NCI-H1930 (cell line): ENCODE results near the gene GRHPR.

Experiments
- DNase-seq, 2 experiments: peaks; one replicate each; lab custom pipeline; 2025; lab: John Stamatoyannopoulos, UW

The GRHPR gene

GRCh38 chr9:37398464-37399025 lies 24.0 kb upstream of the GRHPR start:
- DNase-seq: no peak

- DNase-seq: no peak
Measured at GRCh38 chr9:37399336-37399735, 23.2 kb upstream of the GRHPR start.

DNA sequence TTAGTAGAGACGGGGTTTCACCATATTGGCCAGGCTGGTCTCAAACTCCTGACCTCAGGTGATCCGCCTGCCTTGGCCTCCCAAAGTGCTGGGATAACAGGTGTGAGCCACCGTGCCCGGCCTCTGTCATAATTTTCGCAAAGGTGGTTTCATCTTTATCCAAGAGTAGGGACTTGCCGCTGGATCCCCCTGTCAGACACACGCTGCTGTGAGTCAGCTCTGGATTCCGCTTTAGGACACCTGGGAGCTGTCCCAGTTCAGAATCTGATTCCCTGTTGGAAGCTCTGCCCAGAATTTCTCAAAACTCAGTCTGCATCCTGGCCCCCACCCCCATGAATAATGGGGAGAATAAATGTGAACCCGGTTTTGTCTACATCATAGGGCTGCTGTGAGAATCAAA lies 17.9 kb upstream of the GRHPR start:
- DNase-seq: no peak

- DNase-seq: no peak
Measured at GRCh38 chr9:37405350-37405749, 17.1 kb upstream of the GRHPR start.

- DNase-seq: no peak
Measured at GRCh38 chr9:37405764-37406380, 16.6 kb upstream of the GRHPR start.

DNA sequence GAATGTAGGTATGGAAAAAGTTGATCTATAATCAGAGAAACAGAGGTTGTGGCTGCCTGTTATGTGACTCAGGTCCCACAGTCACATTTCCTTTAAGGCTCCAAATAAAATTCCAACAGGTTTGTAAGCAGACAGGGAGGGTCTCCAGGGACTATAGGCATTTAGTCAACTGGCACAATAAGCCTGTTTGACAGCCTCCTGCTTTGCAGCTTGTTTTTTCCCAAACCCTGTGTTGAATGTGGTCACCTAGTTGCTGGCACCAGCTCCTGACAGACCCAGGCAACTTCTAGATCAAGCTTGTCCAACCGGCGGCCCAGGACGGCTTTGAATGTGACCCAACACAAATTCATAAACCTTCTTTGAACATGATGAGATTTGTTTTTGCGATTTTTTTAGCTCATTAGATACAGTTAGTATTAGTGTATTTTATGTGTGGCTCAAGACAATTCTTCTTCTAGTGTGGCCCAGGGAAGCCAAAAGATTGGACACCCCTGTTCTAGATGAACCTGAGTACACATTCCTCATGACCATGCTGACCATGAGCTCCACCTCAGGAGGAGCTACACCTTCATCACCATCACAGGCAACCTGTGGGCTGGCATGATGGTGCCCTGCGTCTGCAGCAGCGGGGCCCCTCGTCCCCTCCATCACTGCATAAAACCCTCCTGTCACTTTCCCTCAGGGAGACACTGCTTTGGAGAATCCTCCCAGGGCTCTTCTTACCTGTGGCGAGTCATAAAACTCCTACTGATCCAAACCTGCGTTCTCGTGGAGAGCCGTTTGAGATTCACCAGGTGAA lies 15.7 kb upstream of the GRHPR start:
- DNase-seq: no peak

- DNase-seq: no peak
Measured at GRCh38 chr9:37407468-37407867, 15.0 kb upstream of the GRHPR start.

- no peak for DNase-seq
Measured at GRCh38 chr9:37408933-37409710, 13.4 kb upstream of the GRHPR start.

GRCh38 chr9:37410354-37410861 lies 12.1 kb upstream of the GRHPR start:
- DNase-seq: no peak

DNA sequence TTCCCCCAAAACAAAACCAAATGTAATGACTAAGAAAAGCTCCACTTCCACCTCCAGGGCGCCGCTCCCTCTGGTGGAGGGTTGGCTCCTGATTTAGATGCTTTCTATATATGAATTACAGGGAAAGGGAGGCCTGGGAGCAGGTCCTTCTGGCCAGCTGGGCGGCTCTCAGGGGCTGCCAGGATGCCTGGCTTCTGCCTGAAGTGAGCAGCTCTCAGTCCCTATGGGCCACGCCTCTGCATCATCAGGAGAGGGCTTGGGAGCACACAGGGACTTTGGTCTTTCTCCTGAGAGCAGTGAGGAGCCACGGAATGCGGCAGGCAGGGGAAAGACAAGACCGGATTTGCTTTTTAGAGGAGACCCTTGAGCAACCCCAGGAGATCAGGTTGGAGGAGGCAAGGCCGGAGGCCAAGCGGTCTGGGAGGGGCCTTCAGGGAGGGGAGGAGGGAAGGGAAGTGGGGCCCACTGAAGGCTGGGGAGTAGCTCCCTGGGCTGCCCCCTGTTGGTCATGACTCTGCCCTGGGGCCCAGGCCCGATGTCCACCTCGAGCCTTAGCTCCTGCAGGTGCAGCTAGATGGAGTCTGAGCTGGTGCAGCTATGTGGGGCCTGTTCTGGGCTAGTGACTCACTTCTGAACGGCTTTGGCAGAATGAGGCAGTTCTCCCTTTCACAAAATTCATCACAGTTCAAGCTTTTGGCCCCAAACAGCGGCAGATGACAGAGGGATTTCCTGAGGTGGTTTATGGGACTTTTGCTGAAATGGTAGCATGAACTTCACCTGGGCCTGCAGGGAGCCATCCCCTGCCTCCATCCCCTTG lies 11.3 kb upstream of the GRHPR start:
- DNase-seq: peak in 1 of 2 experiments; percentile 28

- DNase-seq: no peak
Measured at GRCh38 chr9:37412431-37413151, 9.9 kb upstream of the GRHPR start.

DNA sequence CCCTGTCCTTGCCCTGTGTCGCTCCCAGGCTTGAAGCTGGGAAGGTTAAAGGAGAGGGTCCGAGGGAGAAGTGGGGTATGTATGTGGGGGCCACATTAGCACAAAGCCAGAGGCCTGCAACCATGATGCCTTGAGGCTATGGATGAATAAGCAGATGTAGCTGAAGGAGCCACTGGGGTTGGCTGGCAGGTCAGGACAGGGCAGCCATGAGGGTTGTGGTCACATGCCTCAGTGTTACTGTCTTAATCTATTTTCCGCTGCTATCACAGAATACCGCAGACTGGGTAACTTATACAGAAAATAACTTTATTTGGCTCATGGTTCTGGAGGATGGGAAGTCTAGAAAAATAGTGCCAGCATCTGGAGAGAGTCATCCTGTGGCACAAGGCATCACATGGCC lies 9.2 kb upstream of the GRHPR start:
- DNase-seq: no peak

GRCh38 chr9:37414503-37414943 lies 8.0 kb upstream of the GRHPR start:
- DNase-seq: no peak

GRCh38 chr9:37415011-37415719 lies 7.3 kb upstream of the GRHPR start:
- DNase-seq: peak; percentile 52 to 63

- DNase-seq: no peak
Measured at GRCh38 chr9:37417252-37417803, 5.2 kb upstream of the GRHPR start.

DNA sequence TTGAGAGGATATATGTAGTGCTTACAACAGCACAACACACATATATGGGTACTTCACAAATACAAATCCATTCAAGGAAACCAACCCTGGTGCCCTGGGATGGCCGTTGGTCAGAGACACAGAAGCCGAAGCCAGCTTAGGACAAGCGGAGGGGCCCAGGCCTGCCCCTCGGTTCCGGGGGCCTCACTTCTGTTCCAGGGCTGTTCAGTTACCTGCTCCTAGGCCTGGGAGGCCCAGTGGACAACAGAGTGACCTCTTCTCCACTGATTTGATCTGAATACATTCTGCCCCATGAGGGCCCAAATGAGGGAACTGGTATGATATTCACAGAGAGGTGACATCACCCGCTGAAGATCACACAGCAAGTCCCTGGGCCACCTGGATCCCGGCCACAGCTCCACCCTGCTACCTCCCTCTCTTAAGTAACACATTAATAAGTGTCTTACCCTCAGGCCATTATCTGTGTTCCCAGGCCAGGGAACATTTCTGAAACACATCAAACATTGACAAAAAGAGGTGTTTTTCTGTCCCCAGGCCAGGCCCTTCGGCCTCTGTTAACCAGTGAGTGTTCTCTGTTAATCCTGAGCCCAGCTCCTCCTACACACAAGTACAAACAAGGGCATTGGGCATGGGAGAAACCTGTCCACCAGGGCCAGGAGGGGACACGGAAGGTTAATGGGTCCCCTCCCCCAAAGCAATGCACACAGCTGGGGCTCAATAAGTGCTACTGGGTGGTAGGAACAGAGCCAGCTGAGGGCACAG lies 4.5 kb upstream of the GRHPR start:
- no peak for DNase-seq

DNA sequence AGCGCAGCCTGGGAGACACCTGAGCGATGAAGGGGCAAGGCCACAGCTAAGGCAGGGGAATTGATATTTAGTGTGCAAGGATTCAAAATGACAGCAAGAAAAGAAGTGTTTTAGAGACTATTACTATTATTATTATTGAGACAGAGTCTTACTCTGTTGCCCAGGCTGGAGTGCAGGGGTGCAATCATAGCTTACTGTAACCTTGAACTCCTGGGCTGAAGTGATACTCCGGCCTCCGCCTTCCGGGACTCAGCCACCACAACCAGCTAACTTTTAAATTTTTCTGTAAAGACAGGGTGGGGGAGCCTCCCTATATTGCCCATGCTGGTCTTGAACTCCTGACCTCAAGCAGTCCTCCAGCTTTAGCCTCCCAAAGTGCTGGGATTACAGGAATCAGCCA lies 3.3 kb upstream of the GRHPR start:
- DNase-seq: no peak

DNA sequence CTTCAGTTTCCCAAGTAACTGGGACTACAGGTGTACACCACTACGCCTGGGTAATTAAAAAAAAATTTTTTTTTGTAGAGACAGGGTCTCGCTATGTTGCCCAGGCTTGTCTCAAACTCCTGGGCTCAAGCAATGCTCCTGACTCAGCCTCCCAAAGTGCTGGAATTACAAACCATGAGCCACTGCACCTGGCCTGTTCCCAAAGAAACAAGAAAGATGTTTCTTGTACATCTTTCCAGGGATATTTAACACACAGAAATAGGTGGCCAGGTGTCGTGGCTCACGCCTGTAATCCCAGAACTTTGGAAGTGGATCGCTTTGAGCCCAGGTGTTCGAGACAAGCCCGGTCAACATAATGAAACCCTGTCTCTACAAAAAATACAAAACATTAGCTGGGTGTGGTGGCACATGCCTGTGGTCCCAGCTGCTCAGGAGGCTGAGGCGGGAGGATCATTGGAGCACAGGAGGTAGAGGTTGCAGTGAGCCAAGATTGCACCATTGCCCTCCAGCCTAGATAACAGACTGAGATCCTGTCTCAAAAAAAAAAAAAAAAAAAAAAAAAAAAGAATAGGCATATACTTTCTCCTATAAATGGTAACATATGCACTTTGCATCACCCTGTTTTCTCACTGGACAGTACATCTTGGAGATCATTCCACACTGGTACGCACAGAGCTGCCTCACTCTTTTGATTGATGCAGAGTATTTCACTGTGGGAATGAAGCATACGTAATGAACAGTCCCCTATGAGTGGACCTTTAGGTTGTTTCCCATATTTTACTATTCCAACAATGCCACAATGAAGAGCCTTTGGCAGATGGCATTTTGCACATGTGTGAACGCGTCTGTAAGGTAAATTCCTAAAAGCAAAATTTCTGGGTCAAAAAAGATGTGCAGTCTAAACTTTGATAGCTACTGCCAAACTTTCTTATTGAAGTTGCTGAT lies 2.0 kb upstream of the GRHPR start:
- DNase-seq: no peak
